ENCODE measurements around the gene DHDDS. TPM values are rescaled to one million over a fixed set of nuclear protein-coding genes. Genes with fewer than 3 reads are reported as not detected.

The DHDDS gene
- total and polyA plus RNA-seq, 2 of the 13 experiments (the other 11 are each of a cell fraction or from before 2014, with no cell fraction given): 18.9 to 28.3 TPM

GRCh38 chr1:26408604-26409003 is 23.5 kb upstream of the DHDDS start (continued):
- TF ChIP-seq CREBL2 (CRISPR knock-in tag; IDR thresholded peaks at IDR 0.05; ENCODE audit: borderline replicate concordance): peak; percentile 100
- peak; percentile 94; the same call in 1 of the 2 replicates for TF ChIP-seq ZNF550 (CRISPR knock-in tag; IDR thresholded peaks at IDR 0.05; ENCODE audit: borderline replicate concordance)
- TF ChIP-seq ZBTB46 (CRISPR knock-in tag; IDR thresholded peaks at IDR 0.05; ENCODE audit: borderline replicate concordance): peak; percentile 80; the same call in 1 of the 2 replicates
- TF ChIP-seq TBL1XR1 (IDR thresholded peaks at IDR 0.05; ENCODE audit: borderline replicate concordance, low read length, partially characterized antibody): no peak
- no peak for TF ChIP-seq SOX13 (IDR thresholded peaks at IDR 0.05)
- TF ChIP-seq SOX13 (CRISPR knock-in tag; conservative IDR thresholded peaks at IDR 0.05 in 1 of 2, IDR thresholded peaks at IDR 0.05 in 1 of 2): peak in 1 of 2 experiments; percentile 95; a peak in 2 of 4 replicates
- TF ChIP-seq ZFP82 (CRISPR knock-in tag; IDR thresholded peaks at IDR 0.05; ENCODE audit: borderline replicate concordance): peak; percentile 100
- TF ChIP-seq REXO4 (CRISPR knock-in tag; IDR thresholded peaks at IDR 0.05; ENCODE audit: borderline replicate concordance): peak; percentile 99
- peak; percentile 96 for TF ChIP-seq ZNF263 (CRISPR knock-in tag; IDR thresholded peaks at IDR 0.05)
- TF ChIP-seq POLR2AphosphoS5 (IDR thresholded peaks at IDR 0.05; ENCODE audit: low read depth, low read length): no peak
- peak; percentile 100 for TF ChIP-seq TOE1 (CRISPR knock-in tag; IDR thresholded peaks at IDR 0.05)
- TF ChIP-seq KMT2B (CRISPR knock-in tag; IDR thresholded peaks at IDR 0.05): peak; percentile 99
- no peak for TF ChIP-seq MATR3 (CRISPR knock-in tag; IDR thresholded peaks at IDR 0.05)
- TF ChIP-seq DMTF1 (CRISPR knock-in tag; IDR thresholded peaks at IDR 0.05): peak; percentile 98
- TF ChIP-seq ZNF460 (CRISPR knock-in tag; IDR thresholded peaks at IDR 0.05; ENCODE audit: borderline replicate concordance): peak; percentile 77
- TF ChIP-seq ELF1 (CRISPR knock-in tag; IDR thresholded peaks at IDR 0.05): peak; percentile 83
- TF ChIP-seq PAXIP1 (CRISPR knock-in tag; conservative IDR thresholded peaks at IDR 0.05): peak; percentile 76
- peak; percentile 93 for TF ChIP-seq DR1 (CRISPR knock-in tag; IDR thresholded peaks at IDR 0.05)
- peak; percentile 99 for TF ChIP-seq ZNF746 (CRISPR knock-in tag; IDR thresholded peaks at IDR 0.05)
- TF ChIP-seq ATF7 (IDR thresholded peaks at IDR 0.05): no peak
- peak; percentile 91 for TF ChIP-seq ATF7 (CRISPR knock-in tag; IDR thresholded peaks at IDR 0.05)
- peak; percentile 99 for TF ChIP-seq ZNF20 (CRISPR knock-in tag; IDR thresholded peaks at IDR 0.05)
- peak; percentile 100 for TF ChIP-seq SALL2 (CRISPR knock-in tag; IDR thresholded peaks at IDR 0.05)
- peak; percentile 96 for TF ChIP-seq ESRRA (CRISPR knock-in tag; IDR thresholded peaks at IDR 0.05; ENCODE audit: low read depth)
